DND-41 (cell line): Measurements from ENCODE around the gene IVNS1ABP.

Experiments
- ATAC-seq: fragments of 200-7000 bp; cut with Tn5 transposase; 3 replicates; pipeline ENCODE4 v1.9.1; 2021; ENCODE audit warnings: low read depth; ENCODE audit not compliant: insufficient read depth
- DNase-seq: peaks from one replicate; pipeline ENCODE4 v3.0.0-alpha.2; 2020
- H2AFZ ChIP-seq: 2 replicates; pipeline ENCODE4 v1.6.0; 2012; ENCODE audit warnings: low read depth, low read length
- H3K27ac ChIP-seq: 2 replicates; pipeline ENCODE4 v1.5.1; 2012; ENCODE audit warnings: low read length, inconsistent platforms
- H3K27me3 ChIP-seq: fragments of 200-600 bp; sonication (generic); 2 replicates; pipeline ENCODE4 v1.6.0; 2012; ENCODE audit warnings: low read length, mild to moderate bottlenecking, inconsistent platforms; ENCODE audit not compliant: insufficient read depth, poor library complexity
- H3K36me3 ChIP-seq: 2 replicates; pipeline ENCODE4 v1.5.1; 2012; ENCODE audit warnings: low read length, inconsistent platforms; ENCODE audit not compliant: insufficient read depth
- H3K4me1 ChIP-seq: 2 replicates; pipeline ENCODE4 v1.5.1; 2012; ENCODE audit warnings: mild to moderate bottlenecking, low read length; ENCODE audit not compliant: insufficient read depth
- H3K4me2 ChIP-seq: 2 replicates; pipeline ENCODE4 v1.6.0; 2012; ENCODE audit warnings: mild to moderate bottlenecking, moderate library complexity, low read length, inconsistent platforms; ENCODE audit not compliant: insufficient read depth
- H3K4me3 ChIP-seq, 2 experiments: fragments of 200-600 bp in 1 of 2; shearing (Covaris generic) in 1 of 2; 2 replicates each; pipeline ENCODE4 v1.5.1; 2012 to 2016; ENCODE audit warnings: inconsistent platforms in 2 of 2, low read length in 2 of 2, mild to moderate bottlenecking in 2 of 2, low read depth in 1 of 2, moderate library complexity in 1 of 2
- H3K79me2 ChIP-seq: 2 replicates; pipeline ENCODE4 v1.6.0; 2012; ENCODE audit warnings: low read length, inconsistent platforms; ENCODE audit not compliant: insufficient read depth
- H3K9ac ChIP-seq: 2 replicates; pipeline ENCODE4 v1.6.0; 2012; ENCODE audit warnings: low read depth, mild to moderate bottlenecking, inconsistent platforms, low read length, moderate library complexity
- H3K9me3 ChIP-seq: 2 replicates; pipeline ENCODE4 v1.5.1; 2012; ENCODE audit warnings: low read length, moderate library complexity, mild to moderate bottlenecking, inconsistent platforms; ENCODE audit not compliant: insufficient read depth, severe bottlenecking
- H4K20me1 ChIP-seq: 2 replicates; pipeline ENCODE4 v1.6.0; 2012; ENCODE audit warnings: low read length; ENCODE audit not compliant: insufficient read depth
- EZH2 ChIP-seq: IDR thresholded peaks from 3 replicates; pipeline ENCODE4 v1.6.1; 2012; ENCODE audit warnings: borderline replicate concordance, low read depth, mild to moderate bottlenecking, moderate library complexity, low read length, inconsistent platforms; ENCODE audit not compliant: severe bottlenecking
- TF ChIP-seq, protein P1 (sequence below): IDR thresholded peaks from 2 replicates; pipeline ENCODE4 v1.5.1; 2012; ENCODE audit warnings: borderline replicate concordance, low read length, moderate library complexity, mild to moderate bottlenecking; ENCODE audit not compliant: poor library complexity, severe bottlenecking; ENCODE audit errors: extremely low read depth

IVNS1ABP gene

DNA sequence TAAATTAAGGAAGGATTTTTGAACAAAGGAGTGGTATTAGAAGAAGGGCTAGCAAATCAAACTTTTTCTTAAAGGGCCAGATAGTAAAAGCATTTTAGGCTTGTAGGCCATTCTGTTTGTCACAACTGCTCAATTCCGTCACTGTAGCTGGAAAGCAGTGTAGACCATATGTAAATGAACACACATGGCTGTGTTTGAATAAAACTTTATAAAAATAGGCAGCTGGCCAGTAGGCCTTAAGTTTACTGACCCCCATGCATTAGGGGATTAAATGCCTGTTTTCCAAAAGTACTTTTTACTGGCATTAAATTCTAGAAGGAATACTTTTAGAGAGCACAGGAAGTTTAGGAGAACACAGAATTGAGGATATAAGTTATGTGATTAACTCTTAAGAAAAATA, 8.9 kb downstream of the IVNS1ABP start:
- DNase-seq (no peak), ATAC-seq (no peak)
- Histone ChIP-seq H3K36me3 (peaks cover 94% of the 10 kb centered on the region), H3K27me3 (no peaks in the 10 kb centered on the region), H3K27ac (no peak overlapping the region), H3K9me3 (no peaks in the 10 kb centered on the region), H3K9ac (no peak overlapping the region), H3K4me2 (no peak overlapping the region), H4K20me1 (peaks cover 63% of the 10 kb centered on the region), H3K4me1 (peaks cover 10% of the 10 kb centered on the region), H3K4me3 (no peak overlapping the region), H3K79me2 (peaks cover 59% of the 10 kb centered on the region), H2AFZ (no peak overlapping the region)
- TF ChIP-seq, protein P1, sequence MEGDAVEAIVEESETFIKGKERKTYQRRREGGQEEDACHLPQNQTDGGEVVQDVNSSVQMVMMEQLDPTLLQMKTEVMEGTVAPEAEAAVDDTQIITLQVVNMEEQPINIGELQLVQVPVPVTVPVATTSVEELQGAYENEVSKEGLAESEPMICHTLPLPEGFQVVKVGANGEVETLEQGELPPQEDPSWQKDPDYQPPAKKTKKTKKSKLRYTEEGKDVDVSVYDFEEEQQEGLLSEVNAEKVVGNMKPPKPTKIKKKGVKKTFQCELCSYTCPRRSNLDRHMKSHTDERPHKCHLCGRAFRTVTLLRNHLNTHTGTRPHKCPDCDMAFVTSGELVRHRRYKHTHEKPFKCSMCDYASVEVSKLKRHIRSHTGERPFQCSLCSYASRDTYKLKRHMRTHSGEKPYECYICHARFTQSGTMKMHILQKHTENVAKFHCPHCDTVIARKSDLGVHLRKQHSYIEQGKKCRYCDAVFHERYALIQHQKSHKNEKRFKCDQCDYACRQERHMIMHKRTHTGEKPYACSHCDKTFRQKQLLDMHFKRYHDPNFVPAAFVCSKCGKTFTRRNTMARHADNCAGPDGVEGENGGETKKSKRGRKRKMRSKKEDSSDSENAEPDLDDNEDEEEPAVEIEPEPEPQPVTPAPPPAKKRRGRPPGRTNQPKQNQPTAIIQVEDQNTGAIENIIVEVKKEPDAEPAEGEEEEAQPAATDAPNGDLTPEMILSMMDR = no peak
- no peak for TF ChIP-seq EZH2

DNA sequence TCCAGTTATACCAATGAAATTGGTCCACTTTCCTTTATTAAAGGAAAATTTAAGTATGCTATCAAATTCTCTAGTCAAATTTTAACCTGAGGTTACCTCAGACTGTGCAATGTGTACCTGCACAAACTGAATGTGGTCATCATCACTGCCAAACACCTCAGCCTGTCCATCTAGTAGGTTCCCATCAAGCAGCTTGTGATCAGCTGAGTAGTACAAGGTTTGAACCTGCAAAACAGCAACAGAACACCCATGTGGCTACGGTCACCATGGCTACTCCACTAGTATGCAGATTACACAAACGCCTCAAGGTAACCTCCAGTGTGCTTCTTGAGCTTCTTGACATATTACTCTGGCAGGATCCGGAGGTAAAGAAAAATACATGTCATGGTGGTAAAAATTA, 11.6 kb downstream of the IVNS1ABP start:
- peaks cover 100% of the 10 kb centered on the region for H3K36me3 ChIP-seq
- no peak overlapping the region for H3K4me2 ChIP-seq
- TF ChIP-seq, protein P1 = no peak
- TF ChIP-seq EZH2 = no peak
- H2AFZ ChIP-seq = no peak overlapping the region
- ATAC-seq (no peak; the same call in 2 of the 3 replicates), DNase-seq (no peak)
- H3K9ac ChIP-seq = no peak overlapping the region
- peaks cover 38% of the 10 kb centered on the region; the same call in 1 of the 2 replicates for H4K20me1 ChIP-seq
- no peaks in the 10 kb centered on the region for H3K4me1 ChIP-seq
- no peak overlapping the region for H3K4me3 ChIP-seq
- no peaks in the 10 kb centered on the region for H3K9me3 ChIP-seq
- H3K79me2 ChIP-seq = peaks cover 32% of the 10 kb centered on the region
- no peak overlapping the region for H3K27ac ChIP-seq
- H3K27me3 ChIP-seq = no peaks in the 10 kb centered on the region

DNA sequence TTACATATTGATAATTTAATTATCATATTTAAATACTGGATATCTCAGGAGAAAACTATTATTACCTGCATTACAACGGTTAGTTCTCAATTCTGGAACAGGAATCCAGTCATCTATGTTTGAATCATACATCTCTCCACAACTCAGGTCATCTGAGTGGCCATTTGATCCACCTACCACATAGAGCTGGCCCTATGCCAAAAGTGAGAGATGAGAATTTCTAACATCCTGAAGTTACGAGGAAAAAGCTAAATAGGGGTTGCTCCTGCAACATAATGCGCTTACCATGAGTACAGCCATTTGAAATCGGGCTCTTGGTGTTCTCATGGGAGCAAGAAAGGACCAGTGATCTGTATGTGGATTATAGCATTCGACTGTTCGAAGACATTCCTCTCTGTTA, 16.9 kb downstream of the IVNS1ABP start:
- H3K27me3 ChIP-seq = no peaks in the 10 kb centered on the region
- TF ChIP-seq, protein P1 = no peak
- no peak for TF ChIP-seq EZH2
- peaks cover 100% of the 10 kb centered on the region for H3K36me3 ChIP-seq

DNA sequence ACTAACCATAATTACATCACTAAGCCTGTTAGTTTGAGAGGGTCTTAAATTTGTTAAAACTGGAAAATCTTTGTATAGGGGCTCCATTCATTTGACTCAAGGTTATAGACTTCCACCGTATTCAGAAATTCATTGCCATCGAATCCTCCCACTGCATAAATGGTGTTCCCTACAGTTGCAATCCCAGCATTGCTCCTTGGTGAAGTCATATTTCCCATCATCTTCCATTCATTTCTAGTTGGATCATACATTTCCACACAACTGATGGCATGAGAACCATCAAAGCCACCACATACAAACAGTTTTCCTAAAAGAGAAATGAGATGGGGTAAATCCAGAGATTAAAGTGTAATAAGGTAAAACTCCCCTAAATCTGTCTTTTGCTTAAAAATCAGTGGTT, 19.1 kb downstream of the IVNS1ABP start:
- no peaks in the 10 kb centered on the region; the same call in 1 of the 2 replicates for H4K20me1 ChIP-seq
- H3K9me3 ChIP-seq = no peaks in the 10 kb centered on the region
- H3K27ac ChIP-seq = no peak overlapping the region
- no peak overlapping the region for H2AFZ ChIP-seq
- no peaks in the 10 kb centered on the region for H3K79me2 ChIP-seq
- no peak overlapping the region for H3K4me2 ChIP-seq
- TF ChIP-seq EZH2 = no peak
- TF ChIP-seq, protein P1 = no peak
- peaks cover 89% of the 10 kb centered on the region for H3K36me3 ChIP-seq
- H3K9ac ChIP-seq = no peak overlapping the region
- no peak for ATAC-seq
- H3K4me1 ChIP-seq = no peaks in the 10 kb centered on the region
- no peak overlapping the region for H3K4me3 ChIP-seq
- no peak for DNase-seq
- H3K27me3 ChIP-seq = no peaks in the 10 kb centered on the region

More for the DNA sequence above, 16.9 kb downstream of the IVNS1ABP start:
- no peaks in the 10 kb centered on the region for H3K9me3 ChIP-seq
- peaks cover 3% of the 10 kb centered on the region; the same call in 1 of the 2 replicates for H4K20me1 ChIP-seq
- H3K4me2 ChIP-seq = no peak overlapping the region
- H2AFZ ChIP-seq = no peak overlapping the region
- no peaks in the 10 kb centered on the region for H3K79me2 ChIP-seq
- no peak for DNase-seq
- H3K27ac ChIP-seq = no peak overlapping the region
- H3K9ac ChIP-seq = no peak overlapping the region
- no peaks in the 10 kb centered on the region for H3K4me1 ChIP-seq
- H3K4me3 ChIP-seq = no peak overlapping the region
- ATAC-seq = no peak
